Muscle layer of colon (tissue), 2 donors: Measurements from ENCODE around the gene EHD2.
"Not testable (repeated sequence)": the region's sequence is repeated elsewhere in the genome, so short reads cannot be mapped to it uniquely, and the experiment has no call there.

ENCODE experiments used
- H3K27ac ChIP-seq: one replicate; pipeline ENCODE4 v1.7.0; 2013; ENCODE audit warnings: low read depth, mild to moderate bottlenecking, low read length, moderate library complexity
- H3K27me3 ChIP-seq, 2 donors: one replicate each; pipeline ENCODE4 v1.7.0; 2013; ENCODE audit warnings: low read length in 2 of 2, mild to moderate bottlenecking in 2 of 2; ENCODE audit not compliant: insufficient read depth in 2 of 2, control insufficient read depth in 1 of 2
- H3K36me3 ChIP-seq: one replicate; pipeline ENCODE4 v1.7.0; 2013; ENCODE audit warnings: mild to moderate bottlenecking, low read length; ENCODE audit not compliant: insufficient read depth
- H3K4me1 ChIP-seq: one replicate; pipeline ENCODE4 v1.7.0; 2013; ENCODE audit warnings: mild to moderate bottlenecking, low read length; ENCODE audit not compliant: insufficient read depth
- H3K4me3 ChIP-seq, 2 donors: one replicate each; pipeline ENCODE4 v1.7.0; 2013; ENCODE audit warnings: low read length in 2 of 2, low read depth in 1 of 2, mild to moderate bottlenecking in 1 of 2, moderate library complexity in 1 of 2
- H3K9ac ChIP-seq: one replicate; pipeline ENCODE4 v1.7.0; 2013; ENCODE audit warnings: low read length
- H3K9me3 ChIP-seq: one replicate; pipeline ENCODE4 v1.7.0; 2013; ENCODE audit warnings: mild to moderate bottlenecking, low read length
- donor health status: abdominal sarcoma.
- donor health status: Adenocarcinoma of cecum.

EHD2 gene

DNA sequence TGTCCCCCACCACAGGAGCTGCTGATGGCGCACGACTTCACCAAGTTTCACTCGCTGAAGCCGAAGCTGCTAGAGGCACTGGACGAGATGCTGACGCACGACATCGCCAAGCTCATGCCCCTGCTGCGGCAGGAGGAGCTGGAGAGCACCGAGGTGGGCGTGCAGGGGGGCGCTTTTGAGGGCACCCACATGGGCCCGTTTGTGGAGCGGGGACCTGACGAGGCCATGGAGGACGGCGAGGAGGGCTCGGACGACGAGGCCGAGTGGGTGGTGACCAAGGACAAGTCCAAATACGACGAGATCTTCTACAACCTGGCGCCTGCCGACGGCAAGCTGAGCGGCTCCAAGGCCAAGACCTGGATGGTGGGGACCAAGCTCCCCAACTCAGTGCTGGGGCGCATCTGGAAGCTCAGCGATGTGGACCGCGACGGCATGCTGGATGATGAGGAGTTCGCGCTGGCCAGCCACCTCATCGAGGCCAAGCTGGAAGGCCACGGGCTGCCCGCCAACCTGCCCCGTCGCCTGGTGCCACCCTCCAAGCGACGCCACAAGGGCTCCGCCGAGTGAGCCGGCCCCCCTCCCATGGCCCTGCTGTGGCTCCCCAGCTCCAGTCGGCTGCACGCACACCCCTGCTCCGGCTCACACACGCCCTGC is 27.8 kb downstream of the EHD2 start:
- Histone ChIP-seq H3K27ac (no peak overlapping the region), H3K36me3 (peaks cover 24% of the 10 kb centered on the region), H3K27me3 (no peaks in the 10 kb centered on the region), H3K4me1 (peaks cover 19% of the 10 kb centered on the region), H3K9me3 (no peaks in the 10 kb centered on the region), H3K4me3 (no peak overlapping the region), H3K9ac (no peak overlapping the region)

DNA sequence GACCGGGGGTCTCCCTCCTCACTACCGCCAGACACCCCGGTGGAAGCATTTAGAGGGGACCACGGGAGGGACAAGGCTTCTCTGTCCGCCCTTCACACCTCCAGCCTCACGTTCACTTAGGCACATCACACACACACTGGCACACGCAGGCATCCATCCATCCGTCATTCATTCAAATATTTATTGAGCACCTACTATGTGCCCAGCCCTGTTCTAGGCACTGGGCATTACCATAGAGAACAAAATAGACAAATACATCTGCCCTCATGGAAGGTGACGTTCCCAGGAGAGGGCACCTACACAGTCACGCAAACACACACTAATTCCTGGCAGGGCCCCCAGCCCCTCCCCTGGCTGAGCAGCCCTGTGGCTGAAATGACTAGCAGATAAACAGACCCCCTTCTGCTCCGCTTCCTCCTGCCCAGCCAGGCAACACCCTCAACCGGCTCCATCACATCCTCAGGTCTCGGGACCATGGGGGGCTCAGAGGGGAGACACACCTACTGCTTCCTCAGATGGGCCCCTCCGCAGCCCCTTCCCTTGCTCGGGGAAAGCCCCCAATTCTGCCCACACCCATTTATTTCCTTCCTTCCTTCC is 28.4 kb downstream of the EHD2 start:
- Histone ChIP-seq H3K9ac (no peak overlapping the region), H3K36me3 (peaks cover 17% of the 10 kb centered on the region), H3K4me3 (no peak overlapping the region), H3K27ac (no peak overlapping the region), H3K9me3 (no peaks in the 10 kb centered on the region), H3K4me1 (peaks cover 26% of the 10 kb centered on the region), H3K27me3 (no peaks in the 10 kb centered on the region)

DNA sequence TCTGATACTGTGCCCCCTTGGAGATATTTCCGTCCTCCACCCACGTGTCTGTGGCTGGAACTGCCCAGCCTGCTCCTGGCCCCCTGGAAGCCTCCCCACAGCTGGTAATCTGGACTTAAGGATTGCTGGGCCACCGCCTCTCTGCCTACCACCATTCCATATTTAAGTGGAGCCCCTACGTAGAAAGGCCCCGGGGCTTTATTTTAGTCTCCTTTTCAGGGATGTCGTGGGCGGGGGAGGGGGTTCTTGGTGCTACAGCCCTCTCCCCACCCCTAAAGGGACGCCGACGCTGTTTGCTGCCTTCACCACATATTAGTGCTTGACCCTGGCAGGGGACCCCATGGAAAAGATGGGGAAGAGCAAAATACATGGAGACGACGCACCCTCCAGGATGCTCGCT is 29.4 kb downstream of the EHD2 start:
- H3K9ac ChIP-seq, result peak overlapping the region; percentile 19
- H3K36me3 ChIP-seq, result peaks cover 19% of the 10 kb centered on the region
- H3K4me3 ChIP-seq, result peak overlapping the region in 1 of 2 donors; percentile 37
- peak overlapping the region; percentile 98 for H3K27ac ChIP-seq
- no peaks in the 10 kb centered on the region for H3K27me3 ChIP-seq
- no peaks in the 10 kb centered on the region for H3K9me3 ChIP-seq
- peaks cover 29% of the 10 kb centered on the region for H3K4me1 ChIP-seq

DNA sequence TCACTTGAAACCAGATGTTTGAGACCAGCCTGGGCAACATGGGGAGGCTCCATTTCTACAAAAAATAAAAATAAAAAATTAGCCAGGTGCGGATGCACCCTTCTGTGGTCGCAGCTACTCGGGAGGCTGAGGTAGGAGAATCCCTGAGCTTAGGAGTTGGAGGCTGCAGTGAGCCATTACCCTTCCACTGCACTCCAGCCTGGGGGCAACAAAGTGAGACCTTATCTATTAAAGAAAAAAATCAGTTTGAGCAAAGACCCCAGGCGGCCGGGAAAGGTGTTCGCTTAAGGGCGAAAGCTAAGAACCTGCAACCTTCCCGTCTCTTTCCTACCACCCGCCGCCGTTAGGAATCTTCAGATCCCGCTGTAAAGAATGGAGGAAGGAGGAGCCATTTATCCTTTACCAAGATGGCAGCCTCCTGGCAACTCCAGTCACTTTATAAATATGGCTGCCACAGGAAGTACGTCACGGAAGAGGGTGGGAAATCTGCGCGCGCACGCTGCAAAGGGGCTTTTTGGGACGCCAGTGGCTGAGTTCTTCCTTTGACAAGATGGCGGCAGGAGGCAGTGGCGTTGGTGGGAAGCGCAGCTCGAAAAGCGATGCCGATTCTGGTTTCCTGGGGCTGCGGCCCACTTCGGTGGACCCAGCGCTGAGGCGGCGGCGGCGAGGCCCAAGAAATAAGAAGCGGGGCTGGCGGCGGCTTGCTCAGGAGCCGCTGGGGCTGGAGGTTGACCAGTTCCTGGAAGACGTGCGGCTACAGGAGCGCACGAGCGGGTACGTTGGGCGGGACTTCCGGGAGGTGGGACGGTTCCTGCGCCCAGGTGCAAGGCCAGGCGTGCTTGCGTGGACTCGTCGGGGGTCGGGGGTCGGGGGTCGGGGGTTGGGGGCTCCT is 32.0 kb downstream of the EHD2 start, which contains the start of gene NOP53:
Gene NOP53 (plus strand): TSS at position 537 of the 892 bp plus-strand sequence. CDS start 14 bp downstream, at position 551.
- Histone ChIP-seq H3K9ac (no peak within 1 kb of the TSS), H3K27ac (peak within 1 kb of the TSS; percentile 98), H3K4me3 (peak within 1 kb of the TSS; percentile 52 to 83), H3K4me1 (peaks cover 29% of the 10 kb centered on the region), H3K27me3 (no peaks in the 10 kb centered on the region), H3K9me3 (no peaks in the 10 kb centered on the region), H3K36me3 (peaks cover 27% of the 10 kb centered on the region)

DNA sequence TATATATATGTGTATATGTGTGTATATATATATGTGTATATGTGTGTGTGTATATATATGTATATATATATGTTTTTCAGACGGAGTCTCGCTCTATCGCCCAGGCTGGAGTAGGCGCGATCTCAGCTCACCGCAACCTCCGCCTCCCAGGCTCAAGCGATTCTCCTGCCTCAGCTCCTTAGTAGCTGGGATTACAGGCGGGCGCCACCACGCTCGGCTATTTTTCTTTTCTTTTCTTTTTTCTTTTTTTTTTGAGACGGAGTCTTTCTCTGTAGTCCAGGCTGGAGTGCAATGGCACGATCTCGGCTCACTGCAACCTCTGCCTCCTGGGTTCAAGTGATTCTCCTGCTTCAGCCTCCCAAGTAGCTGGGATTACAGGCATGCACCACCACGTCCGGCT is 32.9 kb downstream of the EHD2 start:
- Histone ChIP-seq H3K4me1 (peaks cover 29% of the 10 kb centered on the region), H3K4me3 (peak overlapping the region in 1 of 2 donors; percentile 9), H3K36me3 (peaks cover 35% of the 10 kb centered on the region)
- H3K9ac ChIP-seq, H3K27me3 ChIP-seq, H3K9me3 ChIP-seq, H3K27ac ChIP-seq: not testable (repeated sequence)

DNA sequence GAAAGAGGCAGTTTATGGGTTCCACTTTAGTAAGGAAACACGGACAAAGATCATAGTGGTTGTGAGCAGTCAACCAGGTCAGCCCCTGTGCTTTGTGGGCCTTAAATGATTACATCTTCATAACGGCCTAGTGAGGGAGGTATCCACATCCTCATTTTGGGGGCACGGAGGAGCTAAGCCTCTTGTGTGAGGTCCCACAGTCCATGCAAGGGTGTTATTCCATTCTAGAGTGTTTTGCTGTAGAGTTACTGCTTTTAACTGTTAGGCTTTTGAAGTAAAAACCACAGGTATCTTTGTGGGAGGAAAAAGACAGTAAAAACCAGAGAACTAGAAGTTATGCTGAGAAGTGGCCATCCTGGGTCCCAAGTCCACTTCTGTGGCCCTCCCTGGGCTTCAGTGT is 36.1 kb downstream of the EHD2 start:
- Histone ChIP-seq H3K27ac (no peak overlapping the region), H3K36me3 (peaks cover 64% of the 10 kb centered on the region), H3K27me3 (no peaks in the 10 kb centered on the region), H3K9ac (no peak overlapping the region), H3K4me3 (no peak overlapping the region), H3K4me1 (peaks cover 17% of the 10 kb centered on the region), H3K9me3 (no peaks in the 10 kb centered on the region)

DNA sequence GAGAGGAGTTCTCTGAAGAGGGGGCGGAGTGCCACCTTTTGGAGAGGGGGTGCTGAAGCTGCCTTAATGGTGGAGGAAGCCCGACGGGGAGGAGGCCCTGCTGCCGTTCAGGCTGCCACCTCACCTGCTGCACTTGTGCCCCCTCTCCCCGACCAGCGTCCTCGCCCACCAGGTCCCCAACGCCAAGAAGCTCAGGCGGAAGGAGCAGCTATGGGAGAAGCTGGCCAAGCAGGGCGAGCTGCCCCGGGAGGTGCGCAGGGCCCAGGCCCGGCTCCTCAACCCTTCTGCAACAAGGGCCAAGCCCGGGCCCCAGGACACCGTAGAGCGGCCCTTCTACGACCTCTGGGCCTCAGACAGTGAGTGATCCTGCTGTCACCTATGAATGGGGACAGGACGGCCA is 37.5 kb downstream of the EHD2 start:
- Histone ChIP-seq H3K27ac (no peak overlapping the region), H3K4me1 (peaks cover 10% of the 10 kb centered on the region), H3K9ac (no peak overlapping the region), H3K36me3 (peaks cover 68% of the 10 kb centered on the region), H3K9me3 (no peaks in the 10 kb centered on the region), H3K27me3 (no peaks in the 10 kb centered on the region), H3K4me3 (no peak overlapping the region)

DNA sequence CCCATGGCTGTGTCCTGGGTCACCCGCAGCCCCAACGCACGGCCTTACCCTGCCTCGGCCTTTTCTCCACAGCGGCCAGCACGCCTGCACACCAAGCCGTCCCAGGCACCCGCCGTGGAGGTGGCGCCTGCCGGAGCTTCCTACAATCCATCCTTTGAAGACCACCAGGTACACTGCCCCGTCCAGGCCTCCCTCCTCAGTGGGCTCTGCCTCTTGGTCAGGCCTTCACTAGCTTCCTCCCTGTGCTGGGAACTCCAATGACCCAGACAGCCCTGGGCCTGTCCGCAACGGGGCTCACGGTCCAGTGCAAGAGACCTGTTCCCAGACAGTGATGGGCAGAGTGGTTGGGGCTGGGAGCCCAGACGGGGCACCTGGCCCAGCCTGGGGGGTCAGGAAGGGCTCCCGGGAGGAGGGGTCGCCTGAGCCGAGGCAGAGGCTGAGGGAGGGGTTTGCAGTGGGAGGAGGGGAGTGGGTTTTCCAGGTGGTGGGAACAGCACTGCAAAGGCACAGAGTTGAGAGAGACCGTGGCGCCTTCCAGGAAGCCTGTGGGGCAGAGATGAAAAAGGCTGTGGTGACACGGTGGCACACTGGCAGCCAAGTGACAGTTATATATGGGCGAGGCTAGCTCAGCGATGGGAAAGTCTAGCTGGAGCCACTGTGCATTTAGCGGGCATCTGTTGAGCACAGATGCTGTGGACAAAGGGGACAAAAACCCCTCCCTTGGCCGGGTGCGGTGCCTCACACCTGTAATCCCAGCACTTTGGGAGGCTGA is 39.4 kb downstream of the EHD2 start:
- Histone ChIP-seq H3K36me3 (peaks cover 83% of the 10 kb centered on the region), H3K27ac (no peak overlapping the region), H3K9ac (no peak overlapping the region), H3K27me3 (no peaks in the 10 kb centered on the region), H3K9me3 (no peaks in the 10 kb centered on the region), H3K4me3 (no peak overlapping the region), H3K4me1 (no peaks in the 10 kb centered on the region)

DNA sequence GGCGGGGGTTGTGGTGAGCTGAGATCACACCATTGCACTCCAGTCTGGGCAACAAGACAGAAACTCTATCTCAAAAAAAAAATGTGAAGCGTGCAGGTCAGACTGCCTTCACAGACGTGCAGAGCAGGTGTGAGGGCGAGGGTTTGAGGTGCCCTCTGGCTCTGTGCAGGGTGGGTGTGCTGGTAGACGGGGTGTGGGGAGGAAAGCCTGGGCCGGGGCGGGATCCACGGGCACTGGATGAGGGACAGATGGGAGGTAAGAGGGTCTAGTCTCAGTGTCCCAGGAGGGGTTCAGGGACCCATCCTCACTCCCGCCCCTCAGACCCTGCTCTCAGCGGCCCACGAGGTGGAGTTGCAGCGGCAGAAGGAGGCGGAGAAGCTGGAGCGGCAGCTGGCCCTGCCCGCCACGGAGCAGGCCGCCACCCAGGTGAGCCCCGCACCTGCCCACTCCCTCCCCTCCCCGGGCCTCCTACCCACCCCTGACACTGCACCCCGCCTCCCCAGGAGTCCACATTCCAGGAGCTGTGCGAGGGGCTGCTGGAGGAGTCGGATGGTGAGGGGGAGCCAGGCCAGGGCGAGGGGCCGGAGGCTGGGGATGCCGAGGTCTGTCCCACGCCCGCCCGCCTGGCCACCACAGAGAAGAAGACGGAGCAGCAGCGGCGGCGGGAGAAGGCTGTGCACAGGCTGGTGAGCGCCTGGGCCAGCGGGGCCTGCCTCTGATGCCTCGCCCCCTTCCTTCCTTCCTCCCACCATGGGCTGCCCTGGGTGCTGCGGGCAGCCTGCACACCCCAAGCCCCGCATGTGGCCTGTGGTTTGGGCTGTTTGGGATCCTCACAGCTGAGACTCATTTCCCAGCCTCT is 41.2 kb downstream of the EHD2 start:
- Histone ChIP-seq H3K9ac (no peak overlapping the region), H3K9me3 (no peaks in the 10 kb centered on the region), H3K4me1 (no peaks in the 10 kb centered on the region), H3K4me3 (no peak overlapping the region), H3K27me3 (no peaks in the 10 kb centered on the region), H3K36me3 (peaks cover 85% of the 10 kb centered on the region), H3K27ac (no peak overlapping the region)

DNA sequence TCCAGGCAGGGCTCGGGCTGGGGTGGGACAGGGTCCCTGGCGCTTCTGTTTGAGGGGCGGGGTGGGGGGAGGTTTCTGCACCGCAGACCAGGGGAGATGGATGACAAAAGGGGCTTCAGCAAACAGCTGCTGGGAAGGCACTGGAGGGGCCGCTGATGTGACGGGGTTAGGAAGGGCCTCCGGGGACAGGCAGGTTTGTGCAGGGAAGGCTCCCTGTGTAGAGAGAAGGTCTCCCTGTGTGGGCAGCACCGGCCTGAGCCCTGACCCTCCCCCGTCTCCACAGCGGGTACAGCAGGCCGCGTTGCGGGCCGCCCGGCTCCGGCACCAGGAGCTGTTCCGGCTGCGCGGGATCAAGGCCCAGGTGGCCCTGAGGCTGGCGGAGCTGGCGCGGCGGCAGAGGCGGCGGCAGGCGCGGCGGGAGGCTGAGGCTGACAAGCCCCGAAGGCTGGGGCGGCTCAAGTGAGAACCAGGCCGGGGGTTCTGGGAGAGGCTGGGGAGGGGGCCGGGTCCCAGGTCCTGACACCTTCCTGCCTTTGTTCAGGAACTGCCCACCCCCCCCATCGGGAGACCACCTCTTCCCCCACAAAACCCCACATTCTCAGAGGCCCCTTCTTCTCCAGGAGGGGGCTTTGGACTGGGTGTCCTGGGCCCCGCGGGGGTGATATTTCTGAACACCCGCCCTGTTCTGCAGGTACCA is 42.0 kb downstream of the EHD2 start:
- Histone ChIP-seq H3K9ac (no peak overlapping the region), H3K27ac (no peak overlapping the region), H3K4me3 (no peak overlapping the region), H3K4me1 (no peaks in the 10 kb centered on the region), H3K27me3 (no peaks in the 10 kb centered on the region), H3K9me3 (no peaks in the 10 kb centered on the region), H3K36me3 (peaks cover 77% of the 10 kb centered on the region)
